ENCODE results near the gene WWP2.
"Not testable (repeated sequence)": the region's sequence is repeated elsewhere in the genome, so short reads cannot be mapped to it uniquely, and the experiment has no call there.

Gene WWP2

GRCh38 chr16:69831212-69832123, 69.3 kb downstream of the WWP2 start:
- no peak for DNase-seq (ENCODE audit: low spot score)

DNA sequence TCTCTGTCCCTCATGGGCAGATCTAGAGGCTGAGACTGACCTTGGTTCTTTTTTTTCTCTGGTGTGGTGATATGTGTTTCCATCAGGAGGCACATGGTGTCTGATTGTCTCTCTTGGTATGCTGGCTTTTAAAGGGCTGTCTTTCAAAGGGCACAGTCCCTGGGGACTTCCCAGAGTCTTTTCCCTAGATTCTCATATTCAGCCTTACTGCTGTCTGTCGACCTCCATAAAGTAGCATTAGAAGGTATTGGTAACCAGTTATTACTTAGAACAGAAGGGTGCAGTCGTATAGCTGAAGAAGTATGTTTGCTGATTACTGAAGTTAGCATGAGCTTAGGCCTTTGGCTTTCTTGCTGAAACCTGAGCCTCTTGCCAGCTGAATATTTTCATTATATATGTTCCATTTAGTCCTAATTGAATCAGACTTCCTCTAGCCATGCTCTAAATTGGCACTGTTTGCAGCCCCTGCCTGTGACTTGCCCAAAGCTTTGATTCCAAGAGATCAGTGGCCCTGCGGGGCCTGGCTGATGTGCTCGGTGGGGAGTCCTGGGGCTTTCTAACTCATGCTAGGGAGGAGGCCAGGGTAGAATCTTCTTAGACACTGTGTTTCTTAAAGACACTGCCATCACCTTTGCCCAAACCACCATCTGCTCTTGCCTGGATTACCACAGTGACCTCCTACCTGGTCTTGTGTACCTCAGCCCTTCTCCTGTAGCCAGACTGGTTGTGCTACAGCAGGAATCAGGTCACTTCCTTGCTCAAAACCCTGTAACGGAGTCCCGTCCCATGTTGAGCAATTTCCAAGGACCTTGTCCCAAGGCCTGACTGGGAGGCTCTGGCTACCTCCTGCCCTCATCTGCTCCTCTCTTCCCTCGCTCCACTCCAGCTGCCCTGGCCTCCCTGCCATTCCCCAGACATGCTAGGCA, 71.5 kb downstream of the WWP2 start:
- no peak for DNase-seq (ENCODE audit: low spot score)

GRCh38 chr16:69834807-69835466, 72.8 kb downstream of the WWP2 start:
- no peak for DNase-seq (ENCODE audit: low spot score)

DNA sequence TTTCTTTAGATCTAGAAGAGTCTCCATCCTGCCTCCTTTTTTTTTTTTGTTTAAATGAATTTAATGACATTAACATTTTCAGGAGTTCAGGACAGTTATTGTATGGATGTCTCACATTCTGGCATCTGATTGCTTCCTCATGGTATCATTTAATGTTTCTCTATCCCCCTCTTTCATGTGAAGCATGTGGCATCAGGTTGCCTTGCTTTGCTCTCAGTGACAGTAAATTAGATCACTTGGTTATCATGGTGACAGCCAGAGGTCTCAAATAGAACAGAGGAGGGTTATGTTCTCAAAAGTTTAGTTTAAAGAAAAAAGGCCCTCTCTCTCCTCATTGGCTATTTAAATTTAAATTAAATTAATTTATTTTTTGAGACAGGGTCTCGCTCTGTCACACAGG, 74.1 kb downstream of the WWP2 start:
- DNase-seq (ENCODE audit: low spot score) = no peak

DNA sequence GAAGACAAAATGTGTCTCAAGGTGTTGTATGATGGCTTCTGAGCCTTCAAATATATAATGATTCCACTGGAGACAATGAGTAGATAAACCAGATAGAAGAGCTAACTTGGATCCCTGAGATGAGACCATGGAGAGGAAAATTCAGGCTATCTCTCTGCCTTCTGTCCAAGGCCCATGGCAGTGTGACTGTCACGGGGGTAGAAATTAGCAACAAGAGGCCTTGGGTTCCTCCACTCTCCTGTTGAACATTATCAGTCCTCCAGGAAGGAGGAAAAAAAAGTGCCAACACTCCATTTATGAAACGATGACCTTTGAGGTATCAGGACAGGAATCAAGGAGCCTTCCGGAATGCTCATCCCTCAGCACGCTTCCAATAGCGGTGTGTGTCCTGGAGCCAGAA, 75.2 kb downstream of the WWP2 start:
- no peak for DNase-seq (ENCODE audit: low spot score)

DNA sequence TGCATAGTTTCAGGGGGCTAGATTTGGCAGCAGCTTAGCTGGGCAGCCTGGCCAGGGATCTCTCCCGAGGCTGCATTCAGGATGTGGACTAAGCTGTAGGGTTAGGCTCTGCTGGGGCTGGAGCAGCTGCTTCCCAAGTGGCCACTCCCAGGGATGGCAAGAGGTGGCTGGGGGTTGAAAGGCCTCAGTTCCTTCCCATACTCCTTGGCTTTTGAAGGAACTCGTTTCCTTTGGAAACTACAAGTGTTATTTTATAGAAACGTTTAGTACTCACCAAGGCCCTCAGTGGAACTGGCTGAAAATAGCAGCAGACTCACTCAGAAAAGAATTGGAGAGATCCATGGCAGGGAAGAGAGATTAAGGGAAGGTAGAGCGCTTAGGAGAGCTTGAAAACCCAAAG, 76.4 kb downstream of the WWP2 start:
- DNase-seq (ENCODE audit: low spot score) = no peak

DNA sequence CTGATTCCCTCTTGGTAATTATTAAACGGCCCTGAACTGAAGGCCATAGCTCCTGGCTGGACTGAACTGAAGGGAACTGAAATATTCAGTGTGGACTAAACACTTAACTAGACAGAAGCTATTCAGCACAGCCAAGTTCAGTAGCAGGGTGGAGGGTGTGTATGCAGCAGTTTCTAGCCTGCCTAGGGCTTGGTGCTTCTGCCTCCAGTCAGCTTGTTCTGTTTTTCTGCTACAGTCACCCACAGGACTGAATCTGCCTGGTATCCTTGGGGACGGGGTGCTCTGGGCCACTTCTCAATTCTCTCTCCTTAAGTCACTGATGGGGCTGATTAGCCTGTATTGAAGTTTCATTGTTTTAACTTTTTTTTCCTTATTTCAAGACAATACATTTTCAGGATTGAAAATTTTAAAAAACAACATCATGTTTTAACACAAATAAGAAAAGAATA, 77.1 kb downstream of the WWP2 start:
- no peak for DNase-seq (ENCODE audit: low spot score)

DNA sequence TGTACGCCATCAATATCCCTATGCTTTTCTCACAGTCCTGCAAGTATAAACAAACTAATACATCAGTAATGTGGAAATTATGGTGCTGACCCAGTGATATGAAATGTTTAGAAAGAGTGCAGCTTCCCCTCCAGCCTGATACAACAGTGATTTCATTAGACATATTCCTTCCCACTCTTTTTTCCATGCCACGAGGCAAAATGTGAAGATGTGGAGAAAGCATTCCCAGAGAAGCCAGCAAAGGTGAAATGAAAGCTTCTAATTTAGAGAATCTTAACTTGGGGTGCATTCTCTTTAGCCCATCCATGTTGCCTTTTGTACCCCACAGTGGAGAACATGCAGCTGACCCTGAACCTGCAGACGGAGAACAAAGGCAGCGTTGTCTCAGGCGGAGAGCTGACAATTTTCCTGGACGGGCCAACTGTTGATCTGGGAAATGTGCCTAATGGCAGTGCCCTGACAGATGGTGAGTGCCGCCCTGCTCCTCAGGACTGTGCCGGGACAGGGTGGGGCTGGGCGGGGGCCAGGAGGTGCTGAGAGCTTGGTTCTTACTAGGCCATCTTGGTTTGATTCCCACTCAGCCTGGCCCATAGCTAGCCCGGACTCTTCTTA, 77.8 kb downstream of the WWP2 start:
- DNase-seq (ENCODE audit: low spot score) = no peak

GRCh38 chr16:69840975-69841374, 78.8 kb downstream of the WWP2 start:
- DNase-seq (ENCODE audit: low spot score) = no peak

DNA sequence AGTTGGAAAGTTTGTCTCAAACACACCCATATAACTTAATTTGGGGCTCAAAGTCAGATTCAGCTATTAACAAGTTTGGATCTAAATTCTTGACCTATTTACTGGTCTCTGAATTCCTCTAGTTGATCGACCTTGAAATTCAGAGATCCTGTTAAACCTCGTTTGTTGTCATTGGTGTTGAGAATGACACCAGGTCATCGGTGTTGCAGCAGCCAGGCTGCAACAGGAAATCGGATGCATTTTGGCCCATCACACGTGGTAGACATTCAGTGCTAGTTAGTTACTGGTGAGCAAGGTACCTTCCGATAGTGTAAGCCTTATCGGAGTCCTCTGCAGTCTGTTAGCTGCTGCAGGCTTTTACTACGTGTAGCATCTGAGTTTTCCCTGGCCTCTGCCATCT, 82.3 kb downstream of the WWP2 start:
- DNase-seq (ENCODE audit: low spot score) = no peak

DNA sequence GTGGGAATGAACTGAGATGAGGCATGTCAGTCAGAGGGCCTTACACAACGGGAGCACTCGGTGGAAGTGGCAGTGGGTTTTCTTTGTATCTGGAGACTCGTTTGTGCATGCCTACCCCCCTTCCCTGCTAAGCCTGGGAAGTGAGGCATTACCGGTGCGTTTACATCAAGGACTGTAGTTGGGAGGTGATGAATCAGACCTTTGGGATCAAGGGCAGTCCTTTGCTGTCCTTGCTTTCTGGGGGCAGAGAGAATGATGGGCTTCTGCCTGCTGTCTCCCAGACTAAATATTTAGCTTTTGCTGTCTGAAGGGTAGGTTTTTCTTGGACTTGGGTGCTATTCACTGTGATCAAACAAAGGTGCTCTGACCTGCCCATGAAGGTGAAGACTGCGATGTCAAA, 83.0 kb downstream of the WWP2 start:
- no peak for DNase-seq (ENCODE audit: low spot score)

DNA sequence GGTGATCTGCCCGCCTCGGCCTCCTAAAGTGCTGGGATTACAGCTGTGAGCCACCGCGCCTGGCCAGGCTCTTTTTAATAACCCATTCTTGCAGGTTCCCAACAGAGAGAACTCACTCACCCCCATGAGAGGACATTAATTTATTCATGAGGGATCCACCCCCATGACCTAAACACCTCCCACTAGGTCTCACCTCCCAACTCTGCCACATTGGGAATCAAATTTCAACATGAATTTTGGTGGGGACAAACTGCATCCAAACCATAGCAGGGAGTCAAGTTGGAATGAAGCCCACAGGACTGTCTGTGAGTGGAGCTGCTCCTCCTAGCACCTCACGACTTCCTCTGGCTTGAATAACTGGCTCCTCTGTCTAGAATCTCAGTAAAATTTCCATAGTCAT, 85.5 kb downstream of the WWP2 start:
- DNase-seq (ENCODE audit: low spot score) = no peak

GRCh38 chr16:69848637-69849545, 86.8 kb downstream of the WWP2 start:
- peak; percentile 48 for DNase-seq (ENCODE audit: low spot score)

DNA sequence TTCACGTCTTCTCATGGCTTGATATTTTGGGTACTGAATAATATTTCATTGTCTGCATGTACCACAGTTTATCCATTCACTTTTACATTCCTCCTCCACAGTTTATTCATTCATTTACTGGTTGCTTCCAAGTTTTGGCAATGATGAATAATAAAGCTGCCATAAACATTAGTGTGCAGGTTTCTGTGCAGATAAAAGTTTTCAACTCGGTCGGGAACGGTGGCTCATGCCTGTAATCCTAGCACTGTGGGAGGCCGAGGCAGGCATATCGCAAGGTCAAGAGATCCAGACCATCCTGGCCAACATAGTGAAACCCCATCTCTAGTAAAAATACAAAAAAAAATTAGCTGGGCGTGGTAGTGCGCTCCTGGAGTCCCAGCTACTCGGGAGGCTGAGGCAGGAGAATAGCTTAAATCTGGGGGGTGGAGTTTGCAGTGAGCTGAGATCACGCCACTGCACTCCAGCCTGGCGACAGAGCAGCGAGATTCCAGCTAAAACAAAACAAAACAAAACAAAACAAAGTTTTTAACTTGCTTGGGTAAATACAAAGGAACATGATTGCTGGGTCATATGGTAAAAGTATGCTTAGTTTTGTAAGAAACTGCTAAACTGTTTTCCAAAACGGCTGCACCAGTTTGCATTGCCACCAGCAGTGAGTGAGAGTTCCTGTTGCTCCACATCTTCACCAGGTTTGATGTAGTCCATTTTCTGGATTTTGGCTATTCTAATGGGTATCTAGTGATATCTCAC, 89.5 kb downstream of the WWP2 start:
- no peak for DNase-seq (ENCODE audit: low spot score)

DNA sequence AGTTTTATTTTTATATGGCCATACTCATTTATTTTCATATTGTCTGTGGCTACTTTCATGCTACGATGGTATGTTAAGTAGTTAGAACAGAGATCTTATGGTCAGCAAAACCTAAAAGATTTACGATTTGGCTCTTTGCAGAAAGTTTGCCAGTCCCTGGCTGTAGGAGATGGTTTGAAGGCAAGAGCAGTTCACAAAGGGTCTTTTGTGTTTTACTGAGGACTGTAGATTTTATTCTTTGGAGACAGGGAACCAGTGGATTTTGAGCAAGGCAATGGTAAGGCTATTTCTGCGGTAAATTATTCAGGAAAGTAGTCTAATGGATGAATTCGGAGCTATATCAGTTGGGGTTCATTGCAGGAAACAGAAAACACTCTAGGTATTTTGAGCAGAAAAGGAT, 90.7 kb downstream of the WWP2 start:
- DNase-seq (ENCODE audit: low spot score) = no peak

- no peak for DNase-seq (ENCODE audit: low spot score)
Measured at GRCh38 chr16:69853481-69853880, 91.3 kb downstream of the WWP2 start.

- DNase-seq (ENCODE audit: low spot score) = not testable (repeated sequence)
Measured at GRCh38 chr16:69854776-69855175, 92.6 kb downstream of the WWP2 start.

- no peak for DNase-seq (ENCODE audit: low spot score)
Measured at GRCh38 chr16:69855592-69855991, 93.5 kb downstream of the WWP2 start.

GRCh38 chr16:69858191-69859104, 96.3 kb downstream of the WWP2 start:
- no peak for DNase-seq (ENCODE audit: low spot score)

Data from D341Med (cell line).